OCI-LY1 (cell line): ENCODE results near the gene SPATA31C1.
"Not testable (repeated sequence)": the region's sequence is repeated elsewhere in the genome, so short reads cannot be mapped to it uniquely, and the experiment has no call there.

Experiments
- H2AFZ ChIP-seq: fragments of 200-600 bp; sonication (generic), shearing (Covaris generic); 2 replicates; pipeline ENCODE4 v1.6.0; 2014; ENCODE audit warnings: antibody characterized with exemption, mild to moderate bottlenecking, low read length
- H3F3A ChIP-seq: fragments of 200-600 bp; sonication (generic), shearing (Covaris generic); 2 replicates; pipeline ENCODE4 v1.6.0; 2014; ENCODE audit warnings: mild to moderate bottlenecking, antibody characterized with exemption, low read length, moderate library complexity; ENCODE audit not compliant: insufficient read depth
- H3K27ac ChIP-seq: fragments of 200-600 bp; sonication (generic); 2 replicates; pipeline ENCODE4 v1.5.1; 2014; ENCODE audit warnings: low read length, mixed run types, mild to moderate bottlenecking, low read depth; ENCODE audit not compliant: poor library complexity, severe bottlenecking
- H3K27me3 ChIP-seq: fragments of 200-600 bp; sonication (generic); 2 replicates; pipeline ENCODE4 v1.6.0; 2014; ENCODE audit warnings: antibody characterized with exemption, mild to moderate bottlenecking, low read length, moderate library complexity; ENCODE audit not compliant: insufficient read depth
- H3K36me3 ChIP-seq: fragments of 200-600 bp; sonication (generic); 2 replicates; pipeline ENCODE4 v1.6.1; 2014; ENCODE audit warnings: mild to moderate bottlenecking, antibody characterized with exemption, low read length, moderate library complexity, mixed read lengths; ENCODE audit not compliant: insufficient read depth
- H3K4me1 ChIP-seq: fragments of 200-600 bp; sonication (generic); 2 replicates; pipeline ENCODE4 v1.5.1; 2014; ENCODE audit warnings: mild to moderate bottlenecking, low read length, moderate library complexity; ENCODE audit not compliant: insufficient read depth, severe bottlenecking
- H3K4me2 ChIP-seq: fragments of 200-600 bp; sonication (generic), shearing (Covaris generic); 2 replicates; pipeline ENCODE4 v1.6.1; 2014; ENCODE audit warnings: low read length
- H3K4me3 ChIP-seq: fragments of 200-600 bp; sonication (generic); 2 replicates; pipeline ENCODE4 v1.5.1; 2014; ENCODE audit warnings: low read length, low read depth, mild to moderate bottlenecking, mixed read lengths; ENCODE audit not compliant: poor library complexity, severe bottlenecking
- H3K79me2 ChIP-seq: fragments of 200-600 bp; shearing (Covaris generic); 2 replicates; pipeline ENCODE4 v1.6.1; 2016; ENCODE audit warnings: mixed run types, low read length, mixed read lengths; ENCODE audit not compliant: insufficient read depth
- H3K9ac ChIP-seq: fragments of 200-600 bp; sonication (generic), shearing (Covaris generic); 2 replicates; pipeline ENCODE4 v1.6.1; 2014; ENCODE audit warnings: mild to moderate bottlenecking, low read length, mixed read lengths
- H3K9me2 ChIP-seq: fragments of 200-600 bp; sonication (generic), shearing (Covaris generic); 2 replicates; pipeline ENCODE4 v1.6.1; 2014; ENCODE audit warnings: low read depth, mild to moderate bottlenecking, low read length, mixed read lengths
- H3K9me3 ChIP-seq: fragments of 200-600 bp; shearing (Covaris generic); 2 replicates; pipeline ENCODE4 v1.6.1; 2014; ENCODE audit warnings: low read length, mixed read lengths
- H4K20me1 ChIP-seq: fragments of 200-600 bp; sonication (generic), shearing (Covaris generic); 2 replicates; pipeline ENCODE4 v1.6.0; 2016; ENCODE audit warnings: mild to moderate bottlenecking, low read length; ENCODE audit not compliant: insufficient read depth
- CTCF ChIP-seq: fragments of 200-600 bp; sonication (generic), shearing (Covaris generic); IDR thresholded peaks from 2 replicates; pipeline ENCODE4 v1.5.1; 2017; ENCODE audit warnings: mild to moderate bottlenecking, antibody characterized with exemption, low read length, moderate library complexity, mixed read lengths
- EZH2 ChIP-seq: fragments of 200-600 bp; sonication (generic), shearing (Covaris generic); IDR thresholded peaks from 2 replicates; pipeline ENCODE4 v1.8.0; 2017; ENCODE audit warnings: borderline replicate concordance, mixed run types, mild to moderate bottlenecking, antibody characterized with exemption, low read length, moderate library complexity, mixed read lengths

The SPATA31C1 gene

GRCh38 chr9:87896891-87897290, 20.9 kb upstream of the SPATA31C1 start:
- no peaks in the 10 kb centered on the region for H4K20me1 ChIP-seq
- TF ChIP-seq EZH2: no peak
- no peak for TF ChIP-seq CTCF
- no peaks in the 10 kb centered on the region for H3K9me3 ChIP-seq
- no peaks in the 10 kb centered on the region; the same call in 1 of the 2 replicates for H3K27me3 ChIP-seq
- no peaks in the 10 kb centered on the region for H3K79me2 ChIP-seq
- H3K36me3 ChIP-seq: no peaks in the 10 kb centered on the region
- no peaks in the 10 kb centered on the region for H3K4me1 ChIP-seq
- H3K27ac ChIP-seq: no peak overlapping the region
- no peak overlapping the region for H2AFZ ChIP-seq
- no peak overlapping the region for H3K4me2 ChIP-seq
- no peaks in the 10 kb centered on the region for H3K9me2 ChIP-seq
- no peaks in the 10 kb centered on the region for H3F3A ChIP-seq
- H3K4me3 ChIP-seq: no peak overlapping the region
- no peak overlapping the region for H3K9ac ChIP-seq

- TF ChIP-seq CTCF: no peak
- no peak for TF ChIP-seq EZH2
- Histone ChIP-seq H4K20me1 (no peaks in the 10 kb centered on the region), H3K4me1 (no peaks in the 10 kb centered on the region), H3F3A (no peaks in the 10 kb centered on the region), H2AFZ (no peak overlapping the region), H3K27me3 (no peaks in the 10 kb centered on the region; the same call in 1 of the 2 replicates), H3K36me3 (no peaks in the 10 kb centered on the region), H3K4me3 (no peak overlapping the region), H3K9me3 (no peaks in the 10 kb centered on the region), H3K9ac (no peak overlapping the region), H3K4me2 (no peak overlapping the region), H3K79me2 (no peaks in the 10 kb centered on the region), H3K9me2 (no peaks in the 10 kb centered on the region), H3K27ac (no peak overlapping the region)
Measured at GRCh38 chr9:87898151-87898550, 19.6 kb upstream of the SPATA31C1 start.

GRCh38 chr9:87902371-87902770, 15.4 kb upstream of the SPATA31C1 start:
- not testable (repeated sequence) for H3K27me3 ChIP-seq, H3K9me3 ChIP-seq, H3K27ac ChIP-seq, H3K4me2 ChIP-seq, H4K20me1 ChIP-seq, H3K9ac ChIP-seq, H2AFZ ChIP-seq, H3F3A ChIP-seq, H3K9me2 ChIP-seq, H3K36me3 ChIP-seq, H3K4me1 ChIP-seq, H3K4me3 ChIP-seq, H3K79me2 ChIP-seq

- no peak overlapping the region for H3K4me2 ChIP-seq
- no peaks in the 10 kb centered on the region for H3F3A ChIP-seq
- H3K9me3 ChIP-seq: no peaks in the 10 kb centered on the region
- H3K79me2 ChIP-seq: no peaks in the 10 kb centered on the region
- H3K4me1 ChIP-seq: no peaks in the 10 kb centered on the region
- no peaks in the 10 kb centered on the region for H4K20me1 ChIP-seq
- no peak overlapping the region for H2AFZ ChIP-seq
- no peak overlapping the region for H3K27ac ChIP-seq
- H3K36me3 ChIP-seq: no peaks in the 10 kb centered on the region
- no peak overlapping the region for H3K9ac ChIP-seq
- TF ChIP-seq CTCF: no peak
- TF ChIP-seq EZH2: no peak
- H3K4me3 ChIP-seq: no peak overlapping the region
- no peaks in the 10 kb centered on the region for H3K9me2 ChIP-seq
- no peaks in the 10 kb centered on the region for H3K27me3 ChIP-seq
Measured at GRCh38 chr9:87909310-87910041, 8.3 kb upstream of the SPATA31C1 start.
